EL (cell line): ENCODE measurements around the gene ZNF521.

ENCODE experiments used
- DNase-seq: peaks from one replicate; pipeline ENCODE4 v3.0.0-alpha.2; 2016

Gene ZNF521

GRCh38 chr18:25247725-25248124, 104.2 kb downstream of the ZNF521 start:
- DNase-seq, result peak; percentile 85

GRCh38 chr18:25244924-25245698, 106.9 kb downstream of the ZNF521 start:
- peak; percentile 34 for DNase-seq

- DNase-seq, result no peak
Observed at GRCh38 chr18:25244170-25244569, 107.8 kb downstream of the ZNF521 start.

DNA sequence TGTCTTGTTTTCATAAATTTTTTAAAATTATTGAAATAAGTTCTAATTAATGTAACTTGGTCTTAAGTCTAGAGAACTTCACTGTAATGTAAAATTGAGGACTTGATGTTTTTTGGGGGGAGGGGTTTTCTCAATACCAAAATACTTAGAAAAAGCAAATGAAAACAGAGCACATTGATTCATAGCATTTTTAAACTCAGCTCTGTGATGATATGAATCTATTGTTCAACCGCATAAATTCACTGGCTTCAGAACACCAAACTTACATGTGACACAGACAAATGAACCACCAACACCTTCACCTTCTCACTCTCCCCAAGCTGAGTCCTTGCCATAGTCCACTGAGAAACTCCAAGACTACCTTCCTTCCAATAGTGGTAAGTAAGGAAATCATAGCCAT, 108.2 kb downstream of the ZNF521 start:
- DNase-seq, result no peak

DNA sequence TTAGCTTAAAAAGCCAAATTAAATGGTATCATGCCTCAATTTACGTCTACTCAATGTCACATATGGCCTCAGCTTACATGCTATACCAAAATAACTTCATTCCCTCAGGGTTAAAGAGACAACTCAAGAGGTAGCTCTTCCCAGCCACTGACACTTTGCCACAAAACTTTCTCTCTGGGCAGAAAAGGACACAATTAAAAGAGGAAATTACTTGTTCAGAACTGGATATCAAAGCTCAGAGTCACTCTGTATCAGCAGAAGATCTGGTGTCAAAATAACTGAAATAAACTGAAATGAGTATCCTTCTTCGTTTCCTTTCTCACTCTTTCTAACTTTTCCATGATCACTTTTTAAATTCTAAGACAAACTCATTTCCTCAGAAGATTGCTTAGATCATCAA, 108.7 kb downstream of the ZNF521 start:
- DNase-seq, result no peak

DNA sequence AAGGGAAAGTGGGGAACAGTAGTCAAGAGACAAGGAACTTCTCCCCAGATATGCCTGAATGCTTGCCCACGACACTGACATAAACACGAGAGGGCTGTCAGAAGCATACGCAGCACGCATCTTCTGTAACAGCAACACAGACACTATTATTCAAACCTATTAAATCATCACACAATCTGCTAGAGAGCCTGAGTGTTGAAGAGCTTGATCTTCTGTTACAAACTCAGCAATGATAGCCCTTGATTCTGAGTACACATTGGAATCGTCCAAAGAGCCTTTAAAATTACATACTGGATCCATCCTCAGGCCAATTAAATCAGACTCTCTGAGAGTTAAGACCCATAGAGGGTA, 111.6 kb downstream of the ZNF521 start:
- no peak for DNase-seq

DNA sequence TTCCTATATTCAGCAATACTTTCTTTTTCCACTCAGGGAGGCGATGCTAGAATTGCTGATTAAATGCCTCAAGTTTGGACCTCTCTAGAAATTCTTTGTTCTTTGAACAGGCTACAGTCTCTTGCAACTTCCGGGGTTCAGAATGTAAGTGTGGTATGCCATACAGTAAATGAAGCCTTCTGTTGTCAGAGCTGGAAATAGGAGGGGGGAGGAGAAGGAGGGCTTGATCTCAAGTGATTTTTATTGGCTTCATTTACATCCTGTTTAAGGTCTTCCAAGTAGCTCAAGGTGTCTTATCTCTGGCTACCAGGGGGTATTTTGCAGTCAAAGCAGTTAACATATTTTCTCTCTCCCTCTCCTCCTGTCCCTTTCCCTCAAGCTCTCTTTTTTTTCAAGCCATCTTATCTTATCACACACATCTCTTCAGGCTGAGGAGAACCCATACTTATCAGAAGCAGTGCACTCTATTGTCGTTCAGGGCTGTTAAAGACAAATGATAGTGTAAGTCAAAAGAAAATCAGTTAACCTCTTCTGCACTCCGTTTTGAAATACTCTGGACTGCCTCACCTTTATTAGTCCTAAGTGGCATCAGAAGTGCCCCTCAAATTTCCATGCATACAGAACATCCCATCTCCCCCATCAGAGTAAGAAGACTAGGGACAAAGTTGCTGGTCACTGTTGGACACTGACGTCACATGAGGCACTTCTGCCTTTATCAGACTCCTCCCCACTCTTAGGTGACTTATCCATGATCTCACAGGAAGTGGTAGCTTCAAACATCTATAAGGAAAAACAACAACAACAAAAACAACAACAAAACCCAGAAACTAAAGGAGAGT, 112.2 kb downstream of the ZNF521 start:
- DNase-seq, result no peak

DNA sequence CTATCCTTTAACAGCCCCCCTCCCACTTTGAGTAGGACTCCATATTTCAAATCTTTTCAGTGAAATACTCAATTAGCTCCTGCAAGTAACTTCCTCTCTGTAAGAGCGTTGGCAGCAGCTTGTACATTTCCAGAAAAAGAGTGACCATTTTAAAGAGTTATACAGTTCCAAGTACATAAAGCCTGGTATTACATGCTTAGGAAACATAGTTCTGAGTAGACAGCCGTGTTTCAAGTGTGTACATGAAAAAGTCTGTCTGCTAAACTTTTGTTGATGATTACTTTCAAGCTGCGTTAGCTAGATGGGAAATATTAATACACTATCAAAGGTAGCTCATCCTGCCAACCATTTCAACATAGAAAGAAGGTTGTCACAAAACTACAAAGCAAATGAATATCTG, 112.8 kb downstream of the ZNF521 start:
- no peak for DNase-seq

DNA sequence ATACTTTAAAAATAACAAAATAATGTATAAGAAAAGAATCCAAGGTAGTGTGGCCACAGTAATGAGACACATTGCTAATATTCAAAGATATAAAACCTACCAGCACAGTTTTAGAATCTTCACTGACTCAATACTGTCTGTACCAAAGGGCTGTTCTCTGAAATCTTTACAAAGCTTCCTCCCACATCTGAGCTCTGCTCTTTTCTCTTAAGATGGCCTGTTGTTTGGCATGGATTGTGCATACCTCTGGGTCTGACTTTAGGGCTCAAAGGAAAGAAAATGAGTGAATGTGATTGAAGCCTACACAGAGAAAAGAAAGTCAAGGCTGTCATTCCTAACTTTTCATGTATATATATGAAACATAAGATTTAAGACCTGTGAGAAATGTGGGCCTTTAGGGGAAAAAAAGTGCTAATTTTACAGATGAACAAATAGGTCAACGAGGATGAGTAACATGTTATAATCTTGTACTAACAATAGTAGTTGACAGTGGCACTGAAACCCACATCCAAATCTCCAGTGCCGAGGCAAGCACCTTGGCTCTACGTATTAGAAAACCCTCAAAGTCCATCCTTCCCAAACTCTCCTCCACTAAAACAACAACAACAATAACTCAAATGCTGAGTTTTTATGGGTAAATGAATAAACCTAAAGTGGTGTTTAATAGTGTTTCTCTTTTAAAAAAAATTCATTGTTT, 114.2 kb downstream of the ZNF521 start:
- no peak for DNase-seq

DNA sequence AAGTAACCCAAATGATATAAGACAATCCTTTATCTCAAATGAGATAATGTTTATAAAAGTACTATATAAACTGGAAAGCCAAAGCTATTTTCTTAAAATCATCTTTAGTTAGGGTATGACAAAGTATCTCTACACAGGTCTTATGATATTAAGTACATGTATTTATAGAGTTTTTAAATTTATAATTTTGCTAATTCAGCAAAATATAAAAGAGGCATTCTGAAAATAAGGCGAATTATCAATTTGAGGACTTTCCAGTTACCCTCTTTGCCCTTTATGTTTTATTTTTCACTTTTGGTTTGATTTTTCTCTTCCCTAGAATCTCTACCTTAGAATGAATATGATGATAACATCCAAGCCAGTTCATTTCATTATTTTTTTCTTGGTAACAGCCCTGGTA, 115.2 kb downstream of the ZNF521 start:
- DNase-seq, result no peak

- no peak for DNase-seq
Observed at GRCh38 chr18:25235401-25236042, 116.4 kb downstream of the ZNF521 start.

GRCh38 chr18:25234740-25235345, 117.1 kb downstream of the ZNF521 start:
- DNase-seq, result no peak

GRCh38 chr18:25234322-25234639, 117.7 kb downstream of the ZNF521 start:
- no peak for DNase-seq

DNA sequence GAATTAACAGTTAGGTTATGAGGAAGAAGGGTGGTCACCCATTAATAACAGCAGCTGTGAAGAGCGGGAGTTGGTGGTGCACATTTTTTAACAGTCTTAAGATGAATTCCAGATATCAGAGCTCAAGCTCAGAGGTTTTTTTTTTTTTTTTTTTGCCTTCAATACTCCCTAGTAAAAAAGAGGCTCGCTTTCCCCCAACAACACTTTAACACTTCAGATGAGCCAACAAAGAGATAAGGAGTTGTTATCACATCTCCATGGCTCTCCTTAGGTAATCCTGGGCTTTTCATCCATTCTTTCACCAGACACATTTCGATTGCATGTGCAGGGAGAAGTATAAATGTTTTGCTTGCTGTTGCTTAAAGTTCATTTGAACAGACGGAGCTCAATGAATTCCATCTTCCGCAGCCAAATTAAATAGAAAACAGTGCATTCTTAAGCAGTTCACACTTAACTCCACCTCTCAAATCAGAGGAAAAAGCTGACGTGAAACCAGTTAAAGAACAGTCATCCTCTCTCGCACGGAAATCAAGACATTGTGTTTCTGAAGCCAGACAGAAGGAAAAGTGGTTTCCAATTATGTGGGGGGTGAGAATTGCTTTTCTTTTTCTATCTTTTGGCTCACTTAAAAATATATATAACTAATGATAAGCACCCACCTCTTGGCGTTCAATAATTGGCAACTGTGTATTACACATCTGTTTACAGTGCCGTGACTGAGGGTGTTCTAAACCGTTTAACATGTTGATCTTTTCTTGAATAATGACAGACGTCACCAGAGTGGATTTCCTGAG, 118.2 kb downstream of the ZNF521 start:
- DNase-seq, result peak; percentile 25

DNA sequence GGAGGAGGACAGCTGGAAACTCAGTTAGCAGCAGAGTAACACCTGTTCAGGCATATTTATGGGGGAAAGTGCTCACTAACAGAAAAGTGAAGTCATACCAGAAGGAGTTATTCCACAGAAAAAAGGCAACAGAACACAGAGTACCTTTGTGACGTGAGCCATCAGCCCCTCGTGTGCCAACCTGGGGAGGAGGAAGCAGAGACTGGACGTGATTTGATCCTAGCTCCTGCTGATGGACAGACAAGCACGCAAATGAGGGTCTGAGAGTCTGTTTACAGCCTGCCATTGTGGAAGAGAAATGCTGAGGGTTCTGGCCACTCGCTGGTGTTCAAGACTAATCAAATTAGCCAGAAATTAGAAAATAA, 120.7 kb downstream of the ZNF521 start:
- DNase-seq, result no peak

- DNase-seq, result peak; percentile 70
Observed at GRCh38 chr18:25230658-25231326, 121.2 kb downstream of the ZNF521 start.

DNA sequence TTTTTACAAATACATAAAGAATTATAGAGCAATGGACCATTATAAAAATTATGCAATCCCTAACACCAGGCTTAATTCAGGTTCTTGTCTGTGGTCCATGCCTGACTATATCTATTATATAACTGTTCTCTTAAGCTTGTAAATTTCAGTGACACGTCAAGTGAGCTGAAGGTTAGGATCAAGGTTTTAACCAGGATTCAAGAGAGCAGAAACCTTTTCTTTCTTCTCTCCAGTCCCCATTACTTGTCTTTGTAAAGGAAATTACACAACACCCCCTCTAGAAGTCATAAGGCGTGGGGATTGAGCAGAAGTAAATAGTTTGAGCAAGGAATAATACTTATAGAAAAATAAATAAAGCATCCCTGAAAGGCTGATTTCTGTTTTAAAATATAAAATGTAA, 122.0 kb downstream of the ZNF521 start:
- no peak for DNase-seq

DNA sequence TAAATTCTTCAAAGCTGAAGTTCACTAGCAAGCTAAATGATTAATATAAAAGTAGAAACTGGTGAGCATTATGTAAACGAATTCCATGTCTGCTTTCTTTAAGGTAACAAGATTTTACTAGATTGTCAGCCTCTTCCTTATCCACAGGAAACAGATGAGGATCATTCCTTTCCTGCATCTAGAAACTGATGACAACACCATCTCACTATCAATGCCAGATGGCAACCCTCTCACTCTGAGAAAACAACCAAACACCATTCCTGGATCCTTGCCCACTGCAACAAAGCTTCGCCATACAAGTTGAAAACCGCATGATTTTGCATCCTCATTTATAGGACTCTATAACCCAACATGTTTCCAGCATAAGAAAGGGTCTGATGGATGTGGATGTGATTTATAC, 122.9 kb downstream of the ZNF521 start:
- peak; percentile 39 for DNase-seq

GRCh38 chr18:25228410-25228809, 123.6 kb downstream of the ZNF521 start:
- no peak for DNase-seq

- DNase-seq, result no peak
Observed at GRCh38 chr18:25225151-25225550, 126.8 kb downstream of the ZNF521 start.
